ENCODE results near the gene GPR107.

Gene GPR107

GRCh38 chr9:130018265-130018664 lies 35.4 kb upstream of the GPR107 start:
- TF ChIP-seq CTCF (IDR thresholded peaks at IDR 0.05), result no peak

DNA sequence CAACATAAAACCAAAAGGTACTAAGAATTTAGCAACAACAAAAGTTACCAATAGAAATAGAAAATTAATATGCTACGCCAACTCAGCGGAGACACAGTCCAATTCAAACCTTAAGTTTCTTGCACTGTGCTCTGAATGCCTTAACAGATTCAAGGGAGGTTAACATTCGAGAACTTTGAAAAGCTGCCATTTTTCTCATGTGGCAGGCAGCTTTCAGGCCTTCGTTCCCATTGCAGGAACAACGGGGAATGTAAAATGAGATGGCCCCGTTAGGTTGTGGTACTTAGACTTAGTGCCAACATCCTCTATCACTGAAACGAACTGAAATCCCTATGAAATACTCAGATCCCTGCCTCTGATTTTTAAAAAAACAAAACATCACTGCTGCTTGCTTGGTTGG lies 33.1 kb upstream of the GPR107 start:
- TF ChIP-seq CTCF (IDR thresholded peaks at IDR 0.05), result no peak

- TF ChIP-seq CTCF (IDR thresholded peaks at IDR 0.05), result no peak
Observed at GRCh38 chr9:130021123-130021522, 32.6 kb upstream of the GPR107 start.

GRCh38 chr9:130022566-130023143 lies 31.1 kb upstream of the GPR107 start:
- no peak for TF ChIP-seq CTCF (IDR thresholded peaks at IDR 0.05)

GRCh38 chr9:130023144-130023787 lies 30.4 kb upstream of the GPR107 start:
- TF ChIP-seq CTCF (IDR thresholded peaks at IDR 0.05), result no peak

DNA sequence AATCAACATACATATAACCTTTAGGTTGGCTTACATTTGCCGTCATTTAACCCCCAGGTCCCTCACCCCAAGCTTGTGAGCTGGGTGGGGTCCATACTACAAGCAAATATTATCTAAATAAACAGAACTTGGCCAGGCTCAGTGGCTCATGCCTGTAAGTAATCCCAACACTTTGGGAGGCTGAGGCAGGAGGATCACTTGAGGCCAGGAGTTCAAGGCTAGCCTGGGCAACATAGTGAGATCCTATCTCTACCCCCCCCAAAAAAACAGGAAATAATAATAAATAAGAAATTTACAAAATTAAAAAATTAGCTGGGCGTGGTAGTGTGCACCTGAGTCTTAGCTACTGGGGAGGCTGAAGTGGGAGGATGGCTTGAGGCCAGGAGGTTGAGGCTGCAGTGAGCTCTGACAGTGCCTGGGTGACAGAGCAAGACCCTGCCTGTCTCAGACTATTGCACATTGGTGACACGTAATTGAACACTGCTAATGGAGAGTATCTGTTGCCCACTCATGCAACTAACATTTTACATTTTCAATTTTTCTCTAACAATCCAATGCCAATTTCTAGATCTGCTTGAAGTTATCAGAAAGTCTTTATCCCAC lies 29.6 kb upstream of the GPR107 start:
- TF ChIP-seq CTCF (IDR thresholded peaks at IDR 0.05), result no peak

- TF ChIP-seq CTCF (IDR thresholded peaks at IDR 0.05), result no peak
Observed at GRCh38 chr9:130024597-130024994, 29.1 kb upstream of the GPR107 start.

Data from LNCAP (cell line).